Caco-2 (cell line): ENCODE results near the gene NOL8. TPM values are rescaled to one million over a fixed set of nuclear protein-coding genes. Genes with fewer than 3 reads are reported as not detected.

Experiments
- BruUV-seq: library from RNA; stranded (reverse); fragments of 400-500 nt; replicated peaks from 2 replicates; lab custom pipeline; 2021; lab: Mats Ljungman, UMichigan
- CTCF ChIA-PET: fragments of 300-600 bp; sonication (Branson Sonifier 250); formaldehyde crosslinking; loops from one replicate; lab custom pipeline; 2022; ENCODE audit warnings: antibody characterized with exemption; lab: Charles Lee
- POLR2A ChIA-PET: fragments of 300-600 bp; sonication (Branson Sonifier 250); formaldehyde crosslinking; loops from one replicate; lab custom pipeline; 2022; ENCODE audit warnings: antibody characterized with exemption; lab: Charles Lee
- DNase-seq, 2 experiments: peaks; one replicate each; pipeline versions ENCODE4 v3.0.0 to v3.0.0-alpha.2; 2020 to 2022
- H3K27me3 ChIP-seq: replicated peaks from 2 replicates; pipeline ENCODE4 v1.6.0; 2011; ENCODE audit warnings: low read length; ENCODE audit not compliant: control insufficient read depth, insufficient read depth
- H3K36me3 ChIP-seq: 2 replicates; pipeline ENCODE4 v1.5.1; 2011; ENCODE audit warnings: low read length; ENCODE audit not compliant: control insufficient read depth, insufficient read depth
- H3K4me1 ChIP-seq: fragments of 250-450 bp; sonication (Bioruptor Pico); 2 replicates; pipeline ENCODE4 v1.5.1; 2020; ENCODE audit warnings: mild to moderate bottlenecking
- H3K4me3 ChIP-seq: 2 replicates; pipeline ENCODE4 v1.5.1; 2011; ENCODE audit warnings: low read depth, mild to moderate bottlenecking, control low read depth, low read length
- H3K9me3 ChIP-seq: fragments of 250-450 bp; sonication (Bioruptor Pico); 2 replicates; pipeline ENCODE4 v1.5.1; 2020; ENCODE audit warnings: mild to moderate bottlenecking, moderate library complexity
- H3K27ac Mint-ChIP-seq: one replicate; pipeline ENCODE4 v1.8.0; 2022; ENCODE audit warnings: mixed read lengths; ENCODE audit not compliant: unreplicated experiment
- H3K27me3 Mint-ChIP-seq: one replicate; pipeline ENCODE4 v1.8.0; 2022; ENCODE audit warnings: mixed read lengths; ENCODE audit not compliant: insufficient read depth, unreplicated experiment
- H3K36me3 Mint-ChIP-seq: one replicate; pipeline ENCODE4 v1.8.0; 2022; ENCODE audit warnings: mild to moderate bottlenecking, mixed read lengths; ENCODE audit not compliant: insufficient read depth, unreplicated experiment
- H3K4me1 Mint-ChIP-seq: one replicate; pipeline ENCODE4 v1.8.0; 2022; ENCODE audit warnings: low read depth, mixed read lengths; ENCODE audit not compliant: unreplicated experiment
- H3K4me3 Mint-ChIP-seq: one replicate; pipeline ENCODE4 v1.8.0; 2022; ENCODE audit warnings: mild to moderate bottlenecking, moderate library complexity, mixed read lengths; ENCODE audit not compliant: unreplicated experiment
- H3K9me3 Mint-ChIP-seq: one replicate; pipeline ENCODE4 v1.8.0; 2022; ENCODE audit warnings: mixed read lengths; ENCODE audit not compliant: unreplicated experiment
- intact Hi-C: fragments of 100-400 bp; cut with micrococcal nuclease; formaldehyde crosslinking; loops from one replicate; pipeline ENCODE4 v1.10.0; 2022; ENCODE audit not compliant: unreplicated experiment
- total RNA-seq: library from RNA; stranded (reverse); gene quantifications from 2 replicates; pipeline ENCODE4 v1.2.3, GENCODE V29; 2022
- TF ChIP-seq, protein P1 (sequence below), 2 experiments: fragments of 200-600 bp in 1 of 2; IDR thresholded peaks; 1 replicate in 1 of 2; 2 replicates in 1 of 2; pipeline versions ENCODE4 v1.5.1 to v1.8.0; 2011 to 2022; ENCODE audit warnings: antibody characterized with exemption in 1 of 2, control low read depth in 1 of 2, inconsistent platforms in 1 of 2, low read depth in 1 of 2, low read length in 1 of 2, mild to moderate bottlenecking in 1 of 2, moderate library complexity in 1 of 2; ENCODE audit not compliant: insufficient read depth in 1 of 2, severe bottlenecking in 1 of 2, unreplicated experiment in 1 of 2

NOL8 gene
- total RNA-seq, 1 experiment from 2014 or later: 29.4 TPM

- H3K9me3 Mint-ChIP-seq: no peaks in the 10 kb centered on the region
- intact Hi-C loops: no loop called here
- no TSS peak for BruUV-seq
- no peaks in the 10 kb centered on the region for H3K36me3 ChIP-seq
- no peak for DNase-seq
- peaks cover 18% of the 10 kb centered on the region for H3K4me1 Mint-ChIP-seq
- ChIA-PET POLR2A (no interaction called here), CTCF (no interaction called here)
- H3K4me3 ChIP-seq: no peak overlapping the region
- H3K27ac Mint-ChIP-seq: no peak overlapping the region
- H3K36me3 Mint-ChIP-seq: peaks cover 45% of the 10 kb centered on the region
- H3K4me1 ChIP-seq: peaks cover 8% of the 10 kb centered on the region; the same call in 1 of the 2 replicates
- H3K27me3 Mint-ChIP-seq: no peaks in the 10 kb centered on the region
- H3K4me3 Mint-ChIP-seq: no peak overlapping the region
- TF ChIP-seq, protein P1, sequence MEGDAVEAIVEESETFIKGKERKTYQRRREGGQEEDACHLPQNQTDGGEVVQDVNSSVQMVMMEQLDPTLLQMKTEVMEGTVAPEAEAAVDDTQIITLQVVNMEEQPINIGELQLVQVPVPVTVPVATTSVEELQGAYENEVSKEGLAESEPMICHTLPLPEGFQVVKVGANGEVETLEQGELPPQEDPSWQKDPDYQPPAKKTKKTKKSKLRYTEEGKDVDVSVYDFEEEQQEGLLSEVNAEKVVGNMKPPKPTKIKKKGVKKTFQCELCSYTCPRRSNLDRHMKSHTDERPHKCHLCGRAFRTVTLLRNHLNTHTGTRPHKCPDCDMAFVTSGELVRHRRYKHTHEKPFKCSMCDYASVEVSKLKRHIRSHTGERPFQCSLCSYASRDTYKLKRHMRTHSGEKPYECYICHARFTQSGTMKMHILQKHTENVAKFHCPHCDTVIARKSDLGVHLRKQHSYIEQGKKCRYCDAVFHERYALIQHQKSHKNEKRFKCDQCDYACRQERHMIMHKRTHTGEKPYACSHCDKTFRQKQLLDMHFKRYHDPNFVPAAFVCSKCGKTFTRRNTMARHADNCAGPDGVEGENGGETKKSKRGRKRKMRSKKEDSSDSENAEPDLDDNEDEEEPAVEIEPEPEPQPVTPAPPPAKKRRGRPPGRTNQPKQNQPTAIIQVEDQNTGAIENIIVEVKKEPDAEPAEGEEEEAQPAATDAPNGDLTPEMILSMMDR (IDR thresholded peaks at IDR 0.05; ENCODE audit: insufficient read depth in 1 of 2, low read depth in 1 of 2, low read length in 1 of 2, severe bottlenecking in 1 of 2, unreplicated experiment in 1 of 2): no peak
- no peaks in the 10 kb centered on the region for H3K27me3 ChIP-seq
- H3K9me3 ChIP-seq: no peaks in the 10 kb centered on the region
These were observed 26.0 kb downstream of the NOL8 start for GRCh38 chr9:92299116-92299515.

DNA sequence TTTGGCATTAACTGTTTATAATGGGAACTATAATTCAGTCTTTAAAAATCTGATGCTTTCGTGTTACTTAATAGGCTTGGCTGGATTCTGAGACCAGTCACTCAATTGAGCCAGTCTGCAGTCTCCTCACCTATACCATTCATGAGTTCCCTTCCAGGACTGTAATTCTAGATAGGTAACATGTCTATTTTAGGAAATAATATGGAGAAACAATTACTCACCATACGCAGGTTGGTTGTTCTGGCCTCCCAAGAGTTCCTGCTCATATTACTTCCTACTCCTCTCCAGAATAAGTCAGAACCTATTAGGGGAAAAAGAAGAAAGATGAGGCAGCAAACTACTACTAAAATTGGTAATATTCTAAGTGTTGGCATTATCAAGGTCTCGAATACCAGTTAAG is 27.1 kb downstream of the NOL8 start:
- intact Hi-C loops: no loop called here
- H3K4me3 Mint-ChIP-seq: no peak overlapping the region
- BruUV-seq: no TSS peak
- no peak for DNase-seq
- Histone ChIP-seq H3K4me3 (no peak overlapping the region), H3K36me3 (no peaks in the 10 kb centered on the region), H3K4me1 (peaks cover 8% of the 10 kb centered on the region; the same call in 1 of the 2 replicates), H3K9me3 (no peaks in the 10 kb centered on the region), H3K27me3 (no peaks in the 10 kb centered on the region)
- H3K27me3 Mint-ChIP-seq: no peaks in the 10 kb centered on the region
- H3K9me3 Mint-ChIP-seq: no peaks in the 10 kb centered on the region
- peaks cover 12% of the 10 kb centered on the region for H3K4me1 Mint-ChIP-seq
- peaks cover 49% of the 10 kb centered on the region for H3K36me3 Mint-ChIP-seq
- ChIA-PET POLR2A (no interaction called here), CTCF (no interaction called here)
- H3K27ac Mint-ChIP-seq: no peak overlapping the region
- TF ChIP-seq, protein P1 (IDR thresholded peaks at IDR 0.05; ENCODE audit: insufficient read depth in 1 of 2, low read depth in 1 of 2, low read length in 1 of 2, severe bottlenecking in 1 of 2, unreplicated experiment in 1 of 2): no peak

GRCh38 chr9:92297611-92298010 is 27.5 kb downstream of the NOL8 start:
- ChIA-PET POLR2A (no interaction called here), CTCF (no interaction called here)
- H3K36me3 Mint-ChIP-seq: peaks cover 46% of the 10 kb centered on the region
- H3K27me3 Mint-ChIP-seq: no peaks in the 10 kb centered on the region
- Histone ChIP-seq H3K36me3 (no peaks in the 10 kb centered on the region), H3K9me3 (no peaks in the 10 kb centered on the region), H3K4me1 (peaks cover 5% of the 10 kb centered on the region; the same call in 1 of the 2 replicates), H3K27me3 (no peaks in the 10 kb centered on the region), H3K4me3 (no peak overlapping the region)
- BruUV-seq: no TSS peak
- TF ChIP-seq, protein P1 (IDR thresholded peaks at IDR 0.05; ENCODE audit: insufficient read depth in 1 of 2, low read depth in 1 of 2, low read length in 1 of 2, severe bottlenecking in 1 of 2, unreplicated experiment in 1 of 2): no peak
- peaks cover 8% of the 10 kb centered on the region for H3K4me1 Mint-ChIP-seq
- intact Hi-C loops: no loop called here
- no peak overlapping the region for H3K27ac Mint-ChIP-seq
- no peaks in the 10 kb centered on the region for H3K9me3 Mint-ChIP-seq
- no peak overlapping the region for H3K4me3 Mint-ChIP-seq
- DNase-seq: no peak
